ENCODE measurements around the gene TUBGCP6. TPM values are rescaled to one million over a fixed set of nuclear protein-coding genes. Genes with fewer than 3 reads are reported as not detected.

Gene TUBGCP6
- polyA plus RNA-seq, 3 donors = 30.9 to 33.9 (median 32.4) TPM

- peak overlapping the region; percentile 69 for H3K27ac ChIP-seq (ENCODE audit: low read depth, low read length)
- 15 to 20% (median 15%) methylated on average over 25 to 53 of the region's 53 CpGs for WGBS, 3 donors
Observed at GRCh38 chr22:50245214-50246072, 620 bp upstream of the TUBGCP6 start.

- no peak overlapping the region for H3K27ac ChIP-seq (ENCODE audit: low read depth, low read length)
Observed at GRCh38 chr22:50243685-50244419, 971 bp downstream of the TUBGCP6 start.

GRCh38 chr22:50242406-50242949, 2.3 kb downstream of the TUBGCP6 start:
- WGBS, 3 donors = 59 to 70% (median 63%) methylated on average over 14 of the region's 14 CpGs
- H3K27ac ChIP-seq (ENCODE audit: low read depth, low read length) = no peak overlapping the region

More at GRCh38 chr22:50243685-50244419, 971 bp downstream of the TUBGCP6 start:
- 12 to 16% (median 15%) methylated on average over 27 of the region's 27 CpGs for WGBS, 3 donors

GRCh38 chr22:50238755-50239154, 6.1 kb downstream of the TUBGCP6 start:
- H3K27ac ChIP-seq (ENCODE audit: low read depth, low read length) = no peak overlapping the region
- WGBS, 3 donors = 77 to 91% (median 81%) methylated on average over 8 to 9 of the region's 9 CpGs

GRCh38 chr22:50236731-50237409, 8.0 kb downstream of the TUBGCP6 start:
- no peak overlapping the region for H3K27ac ChIP-seq (ENCODE audit: low read depth, low read length)
- 68 to 76% (median 71%) methylated on average over 11 of the region's 11 CpGs for WGBS, 3 donors

- no peak overlapping the region for H3K27ac ChIP-seq (ENCODE audit: low read depth, low read length)
- 87 to 94% (median 93%) methylated on average over 18 of the region's 18 CpGs for WGBS, 3 donors
Observed at GRCh38 chr22:50233223-50233622, 11.6 kb downstream of the TUBGCP6 start.

- no peak overlapping the region for H3K27ac ChIP-seq (ENCODE audit: low read depth, low read length)
- WGBS, 3 donors = 89 to 92% (median 91%) methylated on average over 20 of the region's 20 CpGs
Observed at GRCh38 chr22:50232481-50233151, 12.2 kb downstream of the TUBGCP6 start.

GRCh38 chr22:50229370-50229769, 15.5 kb downstream of the TUBGCP6 start:
- no peak overlapping the region for H3K27ac ChIP-seq (ENCODE audit: low read depth, low read length)
- WGBS, 3 donors = 94 to 97% (median 96%) methylated on average over 16 of the region's 16 CpGs

GRCh38 chr22:50228366-50228765, 16.5 kb downstream of the TUBGCP6 start:
- 92 to 99% (median 95%) methylated on average over 8 to 9 of the region's 9 CpGs for WGBS, 3 donors
- no peak overlapping the region for H3K27ac ChIP-seq (ENCODE audit: low read depth, low read length)

- 93 to 94% (median 93%) methylated on average over 25 of the region's 25 CpGs for WGBS, 3 donors
- no peak overlapping the region for H3K27ac ChIP-seq (ENCODE audit: low read depth, low read length)
Observed at GRCh38 chr22:50227579-50228215, 17.1 kb downstream of the TUBGCP6 start.

GRCh38 chr22:50226875-50227165, 18.0 kb downstream of the TUBGCP6 start:
- H3K27ac ChIP-seq (ENCODE audit: low read depth, low read length) = no peak overlapping the region
- WGBS, 3 donors = 90 to 95% (median 93%) methylated on average over 17 to 18 of the region's 18 CpGs

- H3K27ac ChIP-seq (ENCODE audit: low read depth, low read length) = no peak overlapping the region
- 93 to 94% (median 93%) methylated on average over 27 to 31 of the region's 31 CpGs for WGBS, 3 donors
Observed at GRCh38 chr22:50226063-50226874, 18.6 kb downstream of the TUBGCP6 start.

GRCh38 chr22:50225200-50225969, 19.4 kb downstream of the TUBGCP6 start:
- WGBS, 3 donors = 67 to 91% (median 91%) methylated on average over 22 to 24 of the region's 24 CpGs
- H3K27ac ChIP-seq (ENCODE audit: low read depth, low read length) = no peak overlapping the region

- H3K27ac ChIP-seq (ENCODE audit: low read depth, low read length) = no peak overlapping the region
- WGBS, 3 donors = 89 to 93% (median 92%) methylated on average over 16 of the region's 16 CpGs
Observed at GRCh38 chr22:50224071-50224470, 20.8 kb downstream of the TUBGCP6 start.

GRCh38 chr22:50222508-50222907, 22.3 kb downstream of the TUBGCP6 start:
- WGBS, 3 donors = 79 to 87% (median 86%) methylated on average over 8 of the region's 8 CpGs
- no peak overlapping the region for H3K27ac ChIP-seq (ENCODE audit: low read depth, low read length)

Measured in adipose tissue (tissue), 3 donors.